ENCODE data around the gene CDH13.

- TF ChIP-seq REST (IDR thresholded peaks at IDR 0.05; ENCODE audit: unreplicated experiment) (no peak), CTCF (conservative IDR thresholded peaks at IDR 0.05; ENCODE audit: low read depth in 2 of 2) (no peak), EZH2phosphoT487 (IDR thresholded peaks at IDR 0.05; ENCODE audit: unreplicated experiment) (no peak), EZH2 (IDR thresholded peaks at IDR 0.05; ENCODE audit: low read depth, unreplicated experiment) (no peak), NANOG (IDR thresholded peaks at IDR 0.05; ENCODE audit: borderline replicate concordance) (no peak), JUNB (IDR thresholded peaks at IDR 0.05; ENCODE audit: unreplicated experiment) (no peak), ETS1 (IDR thresholded peaks at IDR 0.05) (no peak), POLR2AphosphoS5 (IDR thresholded peaks at IDR 0.05; ENCODE audit: low read depth) (no peak), CREB1 (CRISPR knock-in tag; IDR thresholded peaks at IDR 0.05; ENCODE audit: low read depth) (no peak), ZNF114 (CRISPR knock-in tag; IDR thresholded peaks at IDR 0.05) (no peak), STAT1 (IDR thresholded peaks at IDR 0.05; ENCODE audit: unreplicated experiment) (no peak), ZNF331 (CRISPR knock-in tag; IDR thresholded peaks at IDR 0.05; ENCODE audit: low read depth) (no peak), ZNF462 (CRISPR knock-in tag; IDR thresholded peaks at IDR 0.05) (no peak)
These were observed 702.7 kb downstream of the CDH13 start for GRCh38 chr16:83329441-83329840.

Measured in GM23338 (cell line).